ENCODE results near the gene TRPM3.

Gene TRPM3

GRCh38 chr9:70881333-70881732 is 240.1 kb downstream of the TRPM3 start:
- DNase-seq = no peak

DNA sequence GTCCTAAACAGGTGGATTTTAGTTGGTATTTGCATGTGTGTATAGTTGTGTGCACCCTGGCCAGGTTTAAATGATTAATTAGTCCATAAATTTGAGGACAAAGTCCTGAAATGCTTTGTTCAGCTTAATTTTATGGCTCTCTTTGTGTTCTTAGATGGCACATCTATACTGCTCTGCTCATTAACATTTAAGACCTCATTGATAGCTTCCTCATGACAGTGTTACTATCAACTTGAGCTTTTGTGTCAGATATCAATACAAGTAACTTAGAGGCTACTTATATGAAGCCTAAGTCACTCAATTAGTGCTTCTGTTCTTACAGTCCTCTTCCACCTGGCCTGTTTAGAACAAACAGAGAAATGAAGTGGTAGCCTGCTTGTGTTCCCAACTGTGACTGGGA is 240.9 kb downstream of the TRPM3 start:
- no peak for DNase-seq

- DNase-seq = no peak
These were observed 242.8 kb downstream of the TRPM3 start for GRCh38 chr9:70878576-70878975.

DNA sequence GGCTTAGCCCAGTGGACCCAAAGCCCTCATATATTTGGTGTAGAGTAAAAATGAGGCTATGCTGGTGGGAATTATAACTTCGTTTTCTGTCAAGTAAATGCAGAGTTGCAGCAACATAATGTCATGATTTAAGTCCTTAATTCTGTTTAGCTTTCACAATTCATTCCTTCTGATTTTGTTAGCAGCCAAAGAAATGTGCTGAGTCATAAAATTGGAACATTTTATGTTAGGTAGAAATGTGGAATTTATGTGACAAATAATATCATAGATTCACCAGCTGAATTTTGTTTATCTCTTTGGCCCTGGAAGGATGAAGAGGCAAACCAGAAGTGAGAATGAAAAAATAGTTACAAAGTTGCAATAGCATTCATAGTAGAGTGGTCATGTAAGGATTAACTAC is 247.0 kb downstream of the TRPM3 start:
- DNase-seq = no peak

GRCh38 chr9:70873506-70873905 is 247.9 kb downstream of the TRPM3 start:
- DNase-seq = no peak

DNA sequence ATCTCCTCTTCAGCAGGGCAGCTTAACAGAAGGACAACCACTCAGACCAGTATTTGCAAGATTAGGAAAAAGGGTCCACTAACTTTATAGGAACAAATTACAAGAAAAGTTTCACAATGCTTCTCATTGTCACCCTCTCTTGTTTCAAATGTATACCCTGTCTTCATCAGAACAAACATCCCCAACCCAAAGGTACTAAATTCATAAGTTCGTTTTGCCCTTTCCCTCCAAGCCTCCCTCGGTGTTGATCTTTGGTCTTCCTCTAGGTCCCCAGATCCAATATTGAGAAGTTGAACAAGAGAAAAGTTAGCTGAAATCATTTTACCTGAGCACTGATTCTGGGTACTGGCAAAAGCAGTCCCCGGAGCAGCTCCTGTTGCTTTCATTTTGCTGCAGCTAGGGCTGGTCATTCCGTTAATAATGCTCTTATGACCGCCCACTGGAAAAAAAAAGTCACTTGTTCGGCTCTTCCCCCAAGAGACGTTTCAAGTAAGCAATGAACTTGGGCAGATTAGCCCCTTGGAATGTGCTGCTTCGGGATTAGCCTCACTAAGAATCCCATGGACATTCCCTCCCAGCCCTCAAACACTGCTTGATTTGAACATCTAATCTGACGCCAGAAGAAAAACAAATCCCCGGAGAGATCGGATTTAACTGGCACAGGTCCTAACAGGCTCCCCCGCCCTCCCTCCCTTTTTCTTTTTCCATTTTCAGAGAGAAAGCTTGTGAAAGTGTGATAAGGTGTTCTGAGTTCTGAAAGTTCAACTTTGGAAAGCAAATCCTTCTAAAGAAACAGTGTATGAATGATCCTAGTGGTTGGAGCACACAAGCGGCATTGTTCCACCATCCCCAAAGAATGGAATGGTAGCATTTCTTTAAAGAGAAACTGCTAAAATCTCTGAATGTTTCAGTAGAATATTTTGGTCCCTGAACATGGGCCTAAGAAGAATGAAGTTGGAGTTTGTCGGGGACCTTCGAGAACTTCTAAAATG is 252.5 kb downstream of the TRPM3 start:
- no peak for DNase-seq

DNA sequence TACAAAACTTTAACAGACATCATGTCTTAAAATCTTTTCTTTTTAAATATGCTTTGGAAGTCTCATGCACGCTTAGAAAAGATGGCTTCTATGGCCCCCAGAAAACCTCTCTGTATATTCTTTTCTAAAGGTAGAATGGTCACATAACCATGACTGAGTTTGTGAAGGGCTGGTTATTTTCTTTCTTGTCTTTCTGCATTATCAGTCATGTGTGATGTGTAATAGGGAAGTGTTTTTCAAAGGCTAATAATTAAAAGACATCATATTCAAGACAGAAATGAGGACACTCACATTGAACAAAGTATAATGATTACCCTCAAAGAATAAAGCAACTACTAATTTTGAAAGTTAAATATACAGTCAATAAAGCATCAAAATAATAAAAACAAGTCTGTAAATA is 253.4 kb downstream of the TRPM3 start:
- DNase-seq = no peak

GRCh38 chr9:70865471-70865870 is 255.9 kb downstream of the TRPM3 start:
- no peak for DNase-seq

- no peak for DNase-seq
These were observed 259.6 kb downstream of the TRPM3 start for GRCh38 chr9:70861797-70862196.

- DNase-seq = no peak
These were observed 260.0 kb downstream of the TRPM3 start for GRCh38 chr9:70861376-70861775.

GRCh38 chr9:70859694-70860093 is 261.7 kb downstream of the TRPM3 start:
- no peak for DNase-seq

- no peak for DNase-seq
These were observed 265.0 kb downstream of the TRPM3 start for GRCh38 chr9:70856411-70856810.

- DNase-seq = no peak
These were observed 268.6 kb downstream of the TRPM3 start for GRCh38 chr9:70852711-70853240.

DNA sequence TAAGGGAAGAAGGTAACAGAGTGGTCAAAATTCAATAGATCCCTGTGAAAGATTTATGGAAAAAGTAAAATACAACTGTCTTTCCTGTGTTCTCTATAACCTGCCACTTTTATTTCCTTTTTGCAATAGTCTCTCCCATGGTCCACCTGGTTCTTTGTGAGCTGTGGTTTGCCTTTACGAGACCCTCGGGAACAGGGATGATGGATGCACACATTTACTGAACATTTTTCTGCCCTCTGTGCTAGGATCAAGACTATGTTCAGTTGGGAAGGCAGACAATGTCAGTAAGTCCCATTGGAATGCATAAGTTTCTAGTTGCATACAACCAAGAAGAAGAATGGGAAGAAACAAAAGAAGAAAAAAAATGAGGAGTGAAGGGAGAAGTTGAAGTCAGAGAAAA is 281.2 kb downstream of the TRPM3 start:
- no peak for DNase-seq

DNA sequence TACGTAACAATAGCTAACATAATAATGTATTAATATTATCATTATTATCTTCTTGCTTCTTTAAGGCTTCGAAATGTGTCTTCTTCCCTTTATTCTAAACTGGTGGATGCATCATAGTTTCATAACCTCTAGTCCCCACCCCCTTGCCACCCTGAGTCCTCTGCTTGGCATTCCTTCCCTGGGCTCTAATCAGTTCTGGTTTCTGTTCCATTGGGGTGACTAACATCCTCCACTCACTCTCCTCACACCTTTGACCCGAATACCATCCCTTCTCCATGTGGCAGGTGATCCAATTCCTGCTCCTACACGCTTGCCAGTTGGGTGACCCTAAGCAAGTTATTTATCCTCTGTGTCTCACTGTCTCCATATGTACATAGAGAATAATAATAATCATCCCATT is 286.1 kb downstream of the TRPM3 start:
- no peak for DNase-seq

- DNase-seq = no peak
These were observed 288.9 kb downstream of the TRPM3 start for GRCh38 chr9:70832492-70832891.

DNA sequence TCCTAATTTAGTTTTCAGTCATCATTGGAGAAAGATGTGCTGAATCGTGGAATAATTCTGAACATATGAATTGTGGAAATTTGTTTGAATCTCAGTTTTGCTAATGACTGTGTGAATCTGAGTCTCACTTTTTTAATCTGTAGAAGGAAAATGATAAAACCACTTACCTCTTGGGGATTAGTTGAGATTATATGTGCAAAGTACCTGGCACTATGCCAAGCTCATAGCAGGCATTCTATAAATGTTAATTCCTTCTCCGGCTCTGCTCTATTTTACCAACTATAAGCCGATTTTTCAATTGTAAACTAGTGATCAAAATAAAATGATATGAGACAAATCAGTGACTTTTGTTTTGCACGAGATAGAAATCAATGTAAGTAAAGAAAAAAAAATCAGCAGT is 290.8 kb downstream of the TRPM3 start:
- DNase-seq = no peak

DNA sequence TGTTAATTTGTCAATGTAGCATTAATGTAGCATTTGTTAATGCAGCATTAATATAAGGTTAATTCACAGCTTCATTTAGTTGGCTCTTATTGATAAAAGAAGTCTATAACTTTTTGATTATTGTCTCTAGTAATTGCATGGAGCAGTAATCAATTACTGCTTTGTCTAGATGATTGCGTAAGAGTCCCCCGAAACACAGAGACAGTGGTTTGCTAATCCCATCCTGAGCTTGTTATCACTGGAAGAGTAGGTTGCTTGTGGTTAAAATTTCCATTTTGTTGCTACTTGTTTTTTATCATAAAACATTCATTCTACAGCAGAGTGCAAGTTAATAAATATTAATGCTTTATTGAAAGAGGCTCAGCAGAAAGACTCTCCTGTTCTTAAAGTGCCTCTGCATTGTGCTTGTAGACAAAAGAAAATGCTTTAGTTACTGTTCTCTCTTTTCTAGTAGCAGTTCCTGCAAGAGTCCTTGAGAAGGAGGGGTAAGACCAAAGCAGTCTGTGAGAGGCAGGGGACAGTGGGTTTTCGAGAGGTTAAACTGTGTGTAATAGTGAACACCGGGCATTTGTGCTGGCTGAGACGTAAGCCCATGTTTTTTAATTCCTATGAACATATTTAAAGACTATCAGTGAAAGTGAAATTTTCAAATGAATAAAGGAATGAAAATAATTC is 291.7 kb downstream of the TRPM3 start:
- no peak for DNase-seq

DNA sequence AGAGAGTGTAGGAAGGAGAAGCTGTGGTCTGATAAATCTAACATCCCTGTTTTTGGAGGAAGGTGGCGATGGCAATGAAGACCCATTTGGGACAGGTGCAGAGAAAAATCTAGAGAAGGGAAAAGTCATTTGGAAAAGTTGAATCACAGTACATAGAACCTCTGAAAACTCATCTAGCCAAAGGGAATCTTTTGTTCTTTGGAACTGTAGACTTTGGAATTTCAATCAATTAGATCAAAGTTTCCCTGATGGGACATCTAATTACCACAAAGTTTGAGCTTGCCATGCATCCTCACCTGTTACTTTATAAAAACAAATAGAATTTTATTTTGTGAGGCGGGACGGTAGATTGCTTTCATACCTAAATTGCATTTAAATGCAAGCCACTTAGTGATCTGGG is 294.9 kb downstream of the TRPM3 start:
- no peak for DNase-seq

GRCh38 chr9:70823284-70823683 is 298.1 kb downstream of the TRPM3 start:
- no peak for DNase-seq

DNA sequence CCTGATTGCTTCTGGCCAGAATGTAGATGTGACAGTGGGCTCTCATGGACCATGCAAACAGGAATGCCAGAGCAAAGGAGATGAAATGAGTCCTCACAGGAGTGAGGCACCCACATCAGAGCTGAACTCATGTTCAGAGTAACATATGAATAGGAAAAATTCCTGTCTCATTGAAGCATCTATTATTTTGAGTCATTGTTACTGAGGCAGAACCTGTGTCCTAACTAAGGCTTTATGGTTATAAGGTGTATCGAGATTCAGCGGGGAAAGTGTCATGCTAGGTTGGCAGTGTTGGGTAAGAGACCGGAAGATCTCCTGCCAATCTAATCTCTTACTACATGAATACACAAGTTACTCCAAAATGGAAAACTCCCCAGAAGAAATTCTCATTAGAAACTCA is 304.1 kb downstream of the TRPM3 start:
- DNase-seq = no peak

DNA sequence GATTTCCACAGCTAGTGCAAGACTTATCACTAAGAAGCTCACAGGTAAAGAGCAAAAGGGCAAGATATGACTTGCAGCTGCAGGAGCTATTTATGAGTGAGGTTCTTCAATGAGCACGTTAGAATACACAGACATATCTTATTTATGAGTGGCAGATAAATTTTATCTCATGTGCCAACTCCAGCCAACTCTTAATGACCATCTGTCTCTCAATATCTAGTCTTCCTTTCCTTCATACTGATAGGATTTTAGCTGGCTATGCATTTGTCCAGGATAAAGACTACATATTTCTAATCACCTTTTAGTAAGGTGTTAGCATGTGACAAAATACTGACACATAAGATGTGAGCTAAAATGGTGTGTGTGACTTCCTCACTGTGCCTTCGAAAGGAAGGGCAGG is 304.5 kb downstream of the TRPM3 start:
- no peak for DNase-seq

DNA sequence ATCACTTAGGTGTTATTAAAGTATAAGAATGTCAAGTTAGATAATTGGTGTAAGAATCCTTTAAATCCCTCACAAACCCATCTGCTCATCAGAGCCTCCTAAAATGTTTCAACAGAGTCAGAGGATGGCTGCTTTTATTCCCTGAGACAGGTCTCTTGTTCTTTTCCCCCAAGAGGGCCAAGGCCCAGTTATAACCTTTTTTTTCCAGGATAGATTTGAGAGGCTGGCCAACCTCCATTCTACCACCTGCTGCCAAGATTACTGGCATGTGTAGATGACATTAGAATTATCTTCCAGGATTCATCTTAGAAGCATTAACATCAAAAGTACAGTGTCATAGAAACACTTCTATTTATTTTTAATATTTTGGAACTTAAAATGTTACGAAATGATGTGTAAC is 305.1 kb downstream of the TRPM3 start:
- DNase-seq = no peak

DNA sequence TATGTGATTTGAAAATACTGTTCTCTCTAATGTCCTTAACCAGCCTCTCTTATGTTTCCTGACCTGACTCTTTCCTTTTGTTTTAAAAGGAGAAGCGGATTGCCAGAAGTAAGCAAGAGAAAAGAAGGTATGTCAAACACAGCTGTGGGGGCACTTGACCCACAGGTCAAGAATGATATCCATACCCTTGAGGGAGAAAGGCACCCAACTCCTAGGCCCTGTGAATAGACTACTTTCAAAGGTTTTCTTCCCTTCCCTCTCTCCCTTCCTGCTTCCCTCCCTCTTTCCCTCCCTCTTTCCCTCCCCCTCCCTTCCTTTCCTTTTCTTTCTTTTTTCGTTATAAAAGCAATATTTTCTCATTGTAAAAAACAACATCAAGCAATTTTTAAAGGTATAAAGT is 306.8 kb downstream of the TRPM3 start:
- no peak for DNase-seq
